ENCODE data around the gene CDH20. TPM values are rescaled to one million over a fixed set of nuclear protein-coding genes. Genes with fewer than 3 reads are reported as not detected.

Gene CDH20
- polyA plus RNA-seq, 3 donors, result not detected

DNA sequence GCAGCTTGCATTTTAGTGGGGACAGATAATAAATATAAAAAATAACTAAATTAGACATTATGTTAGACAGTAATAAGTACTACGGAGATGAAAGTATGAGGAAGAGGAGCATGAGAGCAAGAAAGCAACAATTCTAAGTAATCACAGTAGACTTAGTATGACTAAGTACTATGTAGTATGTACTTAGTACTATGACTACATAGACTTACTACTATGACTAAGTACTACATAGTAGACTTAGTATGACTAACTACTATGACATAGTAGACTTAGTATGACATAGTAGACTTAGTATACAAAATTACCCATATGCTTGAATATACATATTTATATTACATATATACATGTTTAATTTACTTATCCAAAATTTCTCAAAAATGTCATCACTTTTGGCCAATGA lies 29.3 kb downstream of the CDH20 start:
- intact Hi-C loops (cut with micrococcal nuclease), result no loop called here
- WGBS (ENCODE audit: insufficient coverage), result no CpG with 5 or more reads among the region's 1 CpG
- no peaks in the 10 kb centered on the region for H3K36me3 Mint-ChIP-seq

DNA sequence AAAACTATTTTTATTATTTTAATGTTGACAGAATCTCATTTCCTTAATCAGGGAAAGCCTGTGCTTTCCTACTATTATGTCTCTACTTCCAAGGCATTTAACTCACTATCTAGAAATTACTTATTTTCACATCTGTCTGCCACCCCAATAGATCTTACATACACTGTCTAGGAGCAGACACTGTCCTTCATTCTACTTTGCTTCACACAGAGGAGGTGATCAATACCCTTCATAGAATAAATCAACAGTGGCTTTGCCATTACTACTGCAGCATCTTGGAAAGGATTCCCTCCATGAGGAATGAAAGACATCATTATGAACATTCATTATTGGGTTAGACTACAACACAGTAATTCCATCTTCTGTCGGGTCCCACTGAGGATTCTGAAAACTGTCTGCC lies 31.7 kb downstream of the CDH20 start:
- Mint-ChIP-seq H3K9me3 (peaks cover 0 to 7% (median 0%) of the 10 kb centered on the region in 7 donors), H3K4me3 (no peak overlapping the region), H3K36me3 (no peaks in the 10 kb centered on the region), H3K27ac (no peak overlapping the region), H3K27me3 (ENCODE audit: low read depth in 3 of 3) (peaks cover 0 to 4% (median 1%) of the 10 kb centered on the region in 3 donors), H3K4me1 (peaks cover 9% of the 10 kb centered on the region)
- Histone ChIP-seq H3K4me1 (ENCODE audit: control insufficient read depth in 1 of 2, insufficient read depth in 2 of 2, low read length in 2 of 2) (no peaks in the 10 kb centered on the region), H3K9ac (ENCODE audit: insufficient read depth, low read length, poor library complexity, severe bottlenecking) (no peak overlapping the region), H3K4me3 (replicated peaks in 1 of 3; ENCODE audit: low read depth in 2 of 3, low read length in 3 of 3) (no peak overlapping the region), H4K20me1 (ENCODE audit: insufficient read depth, low read length) (no peaks in the 10 kb centered on the region), H3K79me2 (ENCODE audit: insufficient read depth, low read length) (no peaks in the 10 kb centered on the region), H3K27ac (ENCODE audit: low read depth in 1 of 2, low read length in 2 of 2) (no peak overlapping the region), H3K27me3 (ENCODE audit: control insufficient read depth in 2 of 2, insufficient read depth in 2 of 2, low read length in 2 of 2) (no peaks in the 10 kb centered on the region), H3K9me3 (replicated peaks in 1 of 2; ENCODE audit: control insufficient read depth in 1 of 2, insufficient read depth in 1 of 2, low read length in 2 of 2) (no peaks in the 10 kb centered on the region), H2AFZ (ENCODE audit: insufficient read depth, low read depth, low read length, poor library complexity, severe bottlenecking) (no peak overlapping the region), H3K36me3 (replicated peaks in 1 of 2; ENCODE audit: control insufficient read depth in 1 of 2, insufficient read depth in 2 of 2, low read length in 2 of 2) (no peaks in the 10 kb centered on the region), H3K4me2 (replicated peaks; ENCODE audit: extremely low read depth, low read length, poor library complexity, severe bottlenecking) (no peak overlapping the region)
- intact Hi-C loops (cut with micrococcal nuclease), result no loop called here
- WGBS (ENCODE audit: insufficient coverage), result no CpG with 5 or more reads among the region's 1 CpG
- TF ChIP-seq, protein P1, sequence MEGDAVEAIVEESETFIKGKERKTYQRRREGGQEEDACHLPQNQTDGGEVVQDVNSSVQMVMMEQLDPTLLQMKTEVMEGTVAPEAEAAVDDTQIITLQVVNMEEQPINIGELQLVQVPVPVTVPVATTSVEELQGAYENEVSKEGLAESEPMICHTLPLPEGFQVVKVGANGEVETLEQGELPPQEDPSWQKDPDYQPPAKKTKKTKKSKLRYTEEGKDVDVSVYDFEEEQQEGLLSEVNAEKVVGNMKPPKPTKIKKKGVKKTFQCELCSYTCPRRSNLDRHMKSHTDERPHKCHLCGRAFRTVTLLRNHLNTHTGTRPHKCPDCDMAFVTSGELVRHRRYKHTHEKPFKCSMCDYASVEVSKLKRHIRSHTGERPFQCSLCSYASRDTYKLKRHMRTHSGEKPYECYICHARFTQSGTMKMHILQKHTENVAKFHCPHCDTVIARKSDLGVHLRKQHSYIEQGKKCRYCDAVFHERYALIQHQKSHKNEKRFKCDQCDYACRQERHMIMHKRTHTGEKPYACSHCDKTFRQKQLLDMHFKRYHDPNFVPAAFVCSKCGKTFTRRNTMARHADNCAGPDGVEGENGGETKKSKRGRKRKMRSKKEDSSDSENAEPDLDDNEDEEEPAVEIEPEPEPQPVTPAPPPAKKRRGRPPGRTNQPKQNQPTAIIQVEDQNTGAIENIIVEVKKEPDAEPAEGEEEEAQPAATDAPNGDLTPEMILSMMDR (IDR thresholded peaks at IDR 0.05), result no peak
- no peak for DNase-seq

More for the DNA sequence above, 29.3 kb downstream of the CDH20 start:
- H3K27me3 Mint-ChIP-seq (ENCODE audit: low read depth in 3 of 3), result peaks cover 4 to 5% (median 5%) of the 10 kb centered on the region in 3 donors
- H3K36me3 ChIP-seq (replicated peaks in 1 of 2; ENCODE audit: control insufficient read depth in 1 of 2, insufficient read depth in 2 of 2, low read length in 2 of 2), result no peaks in the 10 kb centered on the region
- H4K20me1 ChIP-seq (ENCODE audit: insufficient read depth, low read length), result no peaks in the 10 kb centered on the region
- no peaks in the 10 kb centered on the region for H3K27me3 ChIP-seq (ENCODE audit: control insufficient read depth in 2 of 2, insufficient read depth in 2 of 2, low read length in 2 of 2)
- no peak for DNase-seq
- peaks cover 0 to 7% (median 2%) of the 10 kb centered on the region in 7 donors for H3K9me3 Mint-ChIP-seq
- H3K4me3 ChIP-seq (replicated peaks in 1 of 3; ENCODE audit: low read depth in 2 of 3, low read length in 3 of 3), result no peak overlapping the region
- no peak overlapping the region for H2AFZ ChIP-seq (ENCODE audit: insufficient read depth, low read depth, low read length, poor library complexity, severe bottlenecking)
- no peak overlapping the region for H3K27ac Mint-ChIP-seq
- no peak overlapping the region for H3K27ac ChIP-seq (ENCODE audit: low read depth in 1 of 2, low read length in 2 of 2)
- no peaks in the 10 kb centered on the region for H3K79me2 ChIP-seq (ENCODE audit: insufficient read depth, low read length)
- no peaks in the 10 kb centered on the region for H3K4me1 ChIP-seq (ENCODE audit: control insufficient read depth in 1 of 2, insufficient read depth in 2 of 2, low read length in 2 of 2)
- no peak overlapping the region for H3K9ac ChIP-seq (ENCODE audit: insufficient read depth, low read length, poor library complexity, severe bottlenecking)
- no peak overlapping the region for H3K4me3 Mint-ChIP-seq
- peaks cover 9% of the 10 kb centered on the region for H3K4me1 Mint-ChIP-seq
- H3K9me3 ChIP-seq (replicated peaks in 1 of 2; ENCODE audit: control insufficient read depth in 1 of 2, insufficient read depth in 1 of 2, low read length in 2 of 2), result no peaks in the 10 kb centered on the region
- no peak overlapping the region for H3K4me2 ChIP-seq (replicated peaks; ENCODE audit: extremely low read depth, low read length, poor library complexity, severe bottlenecking)
- TF ChIP-seq, protein P1 (IDR thresholded peaks at IDR 0.05), result no peak
